ENCODE results near the gene PITPNM1. TPM values are rescaled to one million over a fixed set of nuclear protein-coding genes. Genes with fewer than 3 reads are reported as not detected.
"Not testable (repeated sequence)": the region's sequence is repeated elsewhere in the genome, so short reads cannot be mapped to it uniquely, and the experiment has no call there.

Gene PITPNM1
- total RNA-seq, 2 donors from 2014 or later, result 89.3 to 91.4 TPM

DNA sequence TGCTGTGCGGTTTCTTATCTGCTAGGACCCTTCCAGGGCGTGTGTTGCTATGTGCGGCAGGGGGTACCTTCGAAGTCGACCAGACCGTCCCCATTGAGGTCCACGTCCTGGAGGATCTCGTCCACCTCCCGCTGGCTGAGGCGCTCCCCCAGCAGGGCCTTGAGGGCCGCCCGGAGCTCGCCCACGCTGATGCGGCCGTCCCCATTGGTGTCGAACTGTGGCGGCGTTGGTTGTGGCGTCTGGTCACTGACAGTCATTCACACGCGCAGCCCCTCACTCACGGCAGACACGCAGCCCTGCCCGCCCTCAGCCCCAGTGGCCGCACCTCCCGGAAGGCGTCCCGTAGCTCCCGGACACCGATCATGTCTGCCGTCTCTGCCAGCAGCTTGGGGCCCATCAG is 14.6 kb upstream of the PITPNM1 start:
- H3K27ac ChIP-seq, result no peak overlapping the region
- no peaks in the 10 kb centered on the region for H3K9me3 ChIP-seq
- intact Hi-C loops (cut with DNase I), result no loop called here
- no peak overlapping the region for H3K4me3 ChIP-seq
- H3K27me3 ChIP-seq, result no peaks in the 10 kb centered on the region
- TF ChIP-seq, protein P1, sequence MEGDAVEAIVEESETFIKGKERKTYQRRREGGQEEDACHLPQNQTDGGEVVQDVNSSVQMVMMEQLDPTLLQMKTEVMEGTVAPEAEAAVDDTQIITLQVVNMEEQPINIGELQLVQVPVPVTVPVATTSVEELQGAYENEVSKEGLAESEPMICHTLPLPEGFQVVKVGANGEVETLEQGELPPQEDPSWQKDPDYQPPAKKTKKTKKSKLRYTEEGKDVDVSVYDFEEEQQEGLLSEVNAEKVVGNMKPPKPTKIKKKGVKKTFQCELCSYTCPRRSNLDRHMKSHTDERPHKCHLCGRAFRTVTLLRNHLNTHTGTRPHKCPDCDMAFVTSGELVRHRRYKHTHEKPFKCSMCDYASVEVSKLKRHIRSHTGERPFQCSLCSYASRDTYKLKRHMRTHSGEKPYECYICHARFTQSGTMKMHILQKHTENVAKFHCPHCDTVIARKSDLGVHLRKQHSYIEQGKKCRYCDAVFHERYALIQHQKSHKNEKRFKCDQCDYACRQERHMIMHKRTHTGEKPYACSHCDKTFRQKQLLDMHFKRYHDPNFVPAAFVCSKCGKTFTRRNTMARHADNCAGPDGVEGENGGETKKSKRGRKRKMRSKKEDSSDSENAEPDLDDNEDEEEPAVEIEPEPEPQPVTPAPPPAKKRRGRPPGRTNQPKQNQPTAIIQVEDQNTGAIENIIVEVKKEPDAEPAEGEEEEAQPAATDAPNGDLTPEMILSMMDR (IDR thresholded peaks at IDR 0.05), result no peak
- no peaks in the 10 kb centered on the region for H3K4me1 ChIP-seq
- no peak for DNase-seq
- no peak overlapping the region for H3K9ac ChIP-seq (ENCODE audit: low read depth in 2 of 2, low read length in 2 of 2)
- H3K36me3 ChIP-seq, result no peaks in the 10 kb centered on the region

DNA sequence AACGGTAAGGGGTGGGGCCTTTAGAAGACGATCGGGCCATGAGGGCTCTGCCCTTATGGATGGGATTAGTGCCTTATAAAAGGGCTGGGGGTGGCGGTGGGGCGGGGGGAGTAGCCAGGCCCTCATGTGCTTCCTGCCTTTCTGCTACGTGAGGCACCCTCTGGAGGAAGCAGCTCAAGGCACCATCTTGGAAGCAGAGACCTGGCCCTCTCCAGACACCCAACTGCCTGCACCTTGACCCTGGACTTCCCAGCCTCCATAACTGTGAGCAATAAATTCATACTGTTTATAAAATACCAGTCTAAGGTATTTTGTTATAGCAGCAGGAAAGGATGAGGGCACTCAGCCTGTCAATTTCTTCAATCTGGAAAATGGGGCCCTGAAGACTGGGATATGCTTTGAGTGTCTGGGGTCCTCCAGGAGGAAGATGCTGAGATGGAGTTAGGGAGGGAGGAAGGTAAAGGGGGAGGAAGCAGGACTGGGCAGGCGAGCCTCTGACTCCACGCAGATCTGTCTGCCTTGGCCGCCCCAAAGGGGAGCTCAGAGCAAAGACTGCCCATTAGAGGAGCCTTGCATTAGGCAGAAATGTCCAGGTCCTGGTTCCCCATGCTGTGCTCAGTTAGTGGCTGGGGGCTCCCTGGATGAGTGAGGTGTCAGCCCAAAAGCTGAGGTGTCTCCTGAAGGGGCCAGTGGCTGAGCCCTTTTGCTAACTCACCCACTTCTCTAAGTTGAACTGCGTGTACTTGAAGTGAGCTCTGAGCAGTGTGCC is 12.8 kb upstream of the PITPNM1 start:
- H3K27ac ChIP-seq, result no peak overlapping the region
- H3K36me3 ChIP-seq, result no peaks in the 10 kb centered on the region
- H3K27me3 ChIP-seq, result no peaks in the 10 kb centered on the region
- TF ChIP-seq, protein P1 (IDR thresholded peaks at IDR 0.05), result no peak
- DNase-seq, result no peak
- H3K9ac ChIP-seq (ENCODE audit: low read depth in 2 of 2, low read length in 2 of 2), result no peak overlapping the region
- H3K9me3 ChIP-seq, result no peaks in the 10 kb centered on the region
- H3K4me1 ChIP-seq, result no peaks in the 10 kb centered on the region
- intact Hi-C loops (cut with DNase I), result no loop called here
- no peak overlapping the region for H3K4me3 ChIP-seq

DNA sequence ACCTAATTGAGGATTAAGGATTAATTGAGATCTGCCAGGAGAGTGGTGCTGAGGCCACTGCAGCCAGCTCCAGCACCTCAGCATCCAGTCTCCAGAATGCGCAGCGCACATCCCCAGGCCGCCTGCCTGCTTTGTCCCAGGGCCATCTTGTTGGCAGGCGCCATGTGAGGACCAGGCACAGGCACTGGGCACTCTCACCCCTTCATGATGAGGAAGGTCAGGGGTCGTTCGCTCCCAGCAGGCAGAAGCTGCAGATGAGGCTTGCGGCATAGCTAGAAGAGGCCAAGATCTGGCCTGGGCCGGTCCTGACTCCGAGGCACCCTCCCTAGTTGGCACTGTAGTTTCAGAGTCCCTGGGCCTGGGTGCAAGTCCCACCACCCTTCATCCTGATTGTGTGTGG is 11.6 kb upstream of the PITPNM1 start:
- H3K4me1 ChIP-seq, result no peaks in the 10 kb centered on the region
- TF ChIP-seq, protein P1 (IDR thresholded peaks at IDR 0.05), result no peak
- H3K4me3 ChIP-seq, result no peak overlapping the region
- H3K27me3 ChIP-seq, result no peaks in the 10 kb centered on the region
- no peak overlapping the region for H3K9ac ChIP-seq (ENCODE audit: low read depth in 2 of 2, low read length in 2 of 2)
- no peak overlapping the region for H3K27ac ChIP-seq
- intact Hi-C loops (cut with DNase I), result no loop called here
- no peaks in the 10 kb centered on the region for H3K9me3 ChIP-seq
- DNase-seq, result no peak
- no peaks in the 10 kb centered on the region for H3K36me3 ChIP-seq

DNA sequence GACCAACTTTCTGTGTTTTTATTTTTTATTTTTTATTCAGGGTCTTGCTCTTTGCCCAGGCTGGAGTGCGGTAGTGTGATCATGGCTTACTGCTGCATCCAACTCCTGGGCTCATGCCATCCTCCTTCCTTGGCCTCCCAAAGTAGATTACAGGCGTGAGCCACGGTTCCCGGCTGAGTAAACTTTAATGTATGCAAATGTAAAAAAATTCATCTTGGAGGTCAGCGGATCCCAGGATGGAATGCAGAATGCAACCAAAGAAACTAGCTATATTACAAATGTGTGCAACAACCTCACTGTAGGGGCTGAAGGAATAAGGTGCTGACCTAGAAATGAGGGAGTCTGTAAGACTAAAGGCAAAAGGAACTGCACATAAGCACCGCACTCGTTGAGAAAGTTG is 9.0 kb upstream of the PITPNM1 start:
- H3K4me3 ChIP-seq, result no peak overlapping the region
- no peaks in the 10 kb centered on the region for H3K4me1 ChIP-seq
- H3K27ac ChIP-seq, result no peak overlapping the region
- no peaks in the 10 kb centered on the region for H3K36me3 ChIP-seq
- DNase-seq, result no peak
- no peaks in the 10 kb centered on the region for H3K9me3 ChIP-seq
- no peak overlapping the region for H3K9ac ChIP-seq (ENCODE audit: low read depth in 2 of 2, low read length in 2 of 2)
- no peaks in the 10 kb centered on the region for H3K27me3 ChIP-seq
- intact Hi-C loops (cut with DNase I), result no loop called here
- TF ChIP-seq, protein P1 (IDR thresholded peaks at IDR 0.05), result no peak

DNA sequence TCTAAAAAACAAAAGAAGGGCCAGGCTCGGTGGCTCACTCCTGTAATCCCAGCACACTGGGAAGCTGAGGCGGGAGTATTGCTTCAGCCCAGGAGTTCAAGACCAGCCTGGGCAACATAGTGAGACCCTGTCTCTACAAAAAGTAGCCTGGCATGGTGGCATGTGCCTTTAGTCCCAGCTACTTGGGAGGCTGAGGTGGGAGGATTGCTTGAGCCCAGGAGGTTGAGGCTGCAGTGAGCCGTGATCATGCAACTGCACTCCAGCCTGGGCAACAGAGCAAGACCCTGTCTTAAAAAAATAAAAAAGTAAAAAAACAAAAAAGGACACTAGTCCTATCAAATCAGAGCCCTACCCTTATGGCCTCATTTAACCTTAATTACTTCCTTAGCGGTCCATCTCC is 6.4 kb upstream of the PITPNM1 start:
- H3K27me3 ChIP-seq; H3K9me3 ChIP-seq; H3K4me3 ChIP-seq; DNase-seq; intact Hi-C loops (cut with DNase I); H3K4me1 ChIP-seq; H3K27ac ChIP-seq; H3K36me3 ChIP-seq; H3K9ac ChIP-seq (ENCODE audit: low read depth in 2 of 2, low read length in 2 of 2): not testable (repeated sequence)

DNA sequence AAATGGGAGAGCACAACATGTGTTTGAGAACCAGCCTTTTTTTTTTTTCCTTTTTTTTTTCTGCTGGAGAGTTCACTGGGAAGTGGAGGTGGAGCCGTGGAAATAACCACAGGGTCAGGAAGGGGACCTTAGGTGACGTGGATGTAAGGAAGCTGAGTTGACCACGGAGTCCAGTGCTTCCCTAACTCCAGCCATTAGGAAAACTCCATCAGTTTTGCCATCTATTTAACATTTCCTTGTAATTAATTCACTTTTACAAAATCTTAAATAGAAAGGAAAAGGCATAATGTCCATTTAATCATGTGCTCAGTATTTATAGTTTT is 4.8 kb upstream of the PITPNM1 start:
- Histone ChIP-seq H3K4me3 (no peak overlapping the region), H3K4me1 (peaks cover 17% of the 10 kb centered on the region), H3K27ac (no peak overlapping the region), H3K27me3 (no peaks in the 10 kb centered on the region), H3K9ac (ENCODE audit: low read depth in 2 of 2, low read length in 2 of 2) (no peak overlapping the region), H3K36me3 (no peaks in the 10 kb centered on the region), H3K9me3 (no peaks in the 10 kb centered on the region)
- intact Hi-C loops (cut with DNase I), result no loop called here
- TF ChIP-seq, protein P1 (IDR thresholded peaks at IDR 0.05), result no peak
- no peak for DNase-seq

Measured in colonic mucosa (tissue), 4 donors.